DMS114 treated with DMSO at 0.1 percent for 48 hours (cell line): Measurements from ENCODE around the gene MS4A15.
"Not testable (repeated sequence)": the region's sequence is repeated elsewhere in the genome, so short reads cannot be mapped to it uniquely, and the experiment has no call there.

ENCODE experiments used
- DNase-seq: peaks from one replicate; lab custom pipeline; 2025; ENCODE audit not compliant: unreplicated experiment; lab: John Stamatoyannopoulos, UW

Gene MS4A15, protein sequence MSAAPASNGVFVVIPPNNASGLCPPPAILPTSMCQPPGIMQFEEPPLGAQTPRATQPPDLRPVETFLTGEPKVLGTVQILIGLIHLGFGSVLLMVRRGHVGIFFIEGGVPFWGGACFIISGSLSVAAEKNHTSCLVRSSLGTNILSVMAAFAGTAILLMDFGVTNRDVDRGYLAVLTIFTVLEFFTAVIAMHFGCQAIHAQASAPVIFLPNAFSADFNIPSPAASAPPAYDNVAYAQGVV

DNA sequence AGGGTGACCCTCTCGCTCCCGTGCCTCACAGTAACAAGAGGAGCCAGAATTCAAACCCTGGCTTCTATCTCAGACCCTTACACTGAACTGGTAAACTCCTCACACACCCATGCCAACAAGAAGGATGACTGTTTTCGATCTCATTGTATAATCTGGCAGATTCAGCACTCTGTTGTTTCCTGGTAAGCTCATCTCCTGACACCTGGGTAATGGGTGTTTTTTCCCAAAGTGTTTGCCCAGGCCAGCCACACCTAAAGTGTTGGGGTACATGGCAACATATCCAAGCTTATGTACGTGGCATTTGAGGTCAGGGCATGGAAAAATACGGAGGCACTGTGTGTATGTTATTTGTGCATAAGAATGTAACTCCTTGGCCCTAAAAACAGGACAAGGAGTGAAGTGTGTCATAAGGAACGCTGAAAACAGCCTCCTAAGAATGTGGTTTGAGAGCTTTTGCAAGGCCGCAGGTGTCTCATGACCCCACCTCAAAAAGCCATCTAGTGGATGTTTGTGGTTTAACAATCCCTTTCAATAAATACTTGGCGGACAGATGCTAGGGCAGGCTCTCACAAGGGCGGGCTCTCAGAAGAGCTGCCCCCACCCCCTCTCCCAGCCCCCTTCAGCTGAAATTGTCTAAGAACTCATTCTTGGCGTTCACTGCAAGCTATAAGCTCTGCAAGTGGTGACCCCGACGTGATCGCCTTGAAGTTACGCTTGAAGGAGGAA is at the start of gene MS4A15:
Gene MS4A15, plus strand, starts transcription at position 561 of the 726 bp plus-strand sequence. CDS start 6,867 bp downstream, outside the sequence.
- peak; percentile 18 for DNase-seq

DNA sequence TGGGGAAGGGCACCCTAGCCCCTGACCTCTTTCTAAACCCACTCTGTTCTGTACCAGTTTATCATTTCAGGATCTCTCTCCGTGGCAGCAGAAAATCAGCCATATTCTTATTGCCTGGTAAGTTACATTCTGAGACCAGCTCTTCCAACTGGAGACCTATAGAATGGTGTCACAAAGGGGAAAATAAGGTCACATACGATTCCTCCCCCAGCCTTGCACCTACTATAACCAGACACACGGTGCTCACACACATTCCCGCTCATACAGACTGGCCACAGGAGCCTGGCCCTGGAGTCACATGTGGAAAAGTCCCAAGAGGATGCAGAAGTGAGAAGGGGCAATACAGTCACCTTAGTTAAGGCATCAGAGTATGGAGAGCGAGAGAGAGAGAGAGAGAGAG is 49.7 kb upstream of the MS4A15 start:
- DNase-seq: no peak

DNA sequence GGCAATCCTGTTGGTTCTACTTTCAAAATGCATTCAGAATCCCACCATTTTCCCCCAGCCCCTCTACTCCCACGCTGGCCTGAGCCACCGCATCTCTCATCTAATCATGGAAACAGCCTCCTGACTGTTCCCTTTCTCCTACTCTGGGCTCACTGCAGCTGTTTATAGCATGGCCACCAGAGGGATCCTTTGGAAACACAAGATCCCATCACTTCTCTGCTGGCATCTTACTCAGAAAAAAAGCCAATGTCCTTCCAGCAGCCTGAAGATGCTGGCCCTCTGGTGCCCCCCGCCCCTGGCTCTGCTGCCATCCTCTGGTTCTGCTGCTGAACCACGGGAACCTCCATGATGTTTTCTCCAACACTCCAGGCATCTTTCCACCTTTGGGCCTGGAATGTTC is 46.2 kb upstream of the MS4A15 start:
- DNase-seq: peak; percentile 20

DNA sequence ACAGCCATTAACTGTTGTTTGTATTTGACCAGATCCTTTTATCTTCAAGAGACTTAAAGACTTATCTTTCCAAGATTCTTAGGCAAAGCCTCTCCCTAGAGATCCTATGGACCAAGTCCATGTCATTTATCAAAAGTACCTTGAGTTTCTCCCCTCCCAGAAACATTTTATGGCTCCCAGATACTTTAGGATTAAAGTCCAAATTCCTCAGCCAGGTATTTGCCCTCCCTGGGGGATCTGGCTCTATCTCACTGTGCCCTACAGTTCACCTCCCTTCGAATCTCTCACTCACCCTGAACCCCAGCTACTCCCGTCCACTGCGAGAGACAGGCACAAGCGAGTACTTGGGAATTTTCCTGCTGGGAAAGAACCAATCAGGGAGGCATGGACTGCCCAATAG is 45.4 kb upstream of the MS4A15 start:
- no peak for DNase-seq

DNA sequence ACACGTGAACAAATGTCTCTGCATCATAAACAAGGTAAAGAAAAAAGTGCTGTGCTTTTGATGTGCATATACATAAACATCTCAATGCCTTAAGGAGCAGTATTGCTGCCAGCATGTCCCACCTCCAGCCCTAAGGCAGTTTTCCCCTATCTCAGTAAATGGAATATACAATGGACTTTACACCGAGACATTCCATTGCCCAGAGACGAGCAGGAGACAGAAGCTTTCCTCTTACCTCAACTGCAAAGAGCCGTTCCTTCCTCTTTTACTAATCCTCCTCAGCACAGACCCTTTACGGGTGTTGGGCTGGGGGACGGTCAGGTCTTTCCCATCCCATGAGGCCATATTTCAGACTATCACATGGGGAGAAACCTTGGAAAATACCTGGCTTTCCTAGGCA is 43.2 kb upstream of the MS4A15 start:
- DNase-seq: not testable (repeated sequence)

DNA sequence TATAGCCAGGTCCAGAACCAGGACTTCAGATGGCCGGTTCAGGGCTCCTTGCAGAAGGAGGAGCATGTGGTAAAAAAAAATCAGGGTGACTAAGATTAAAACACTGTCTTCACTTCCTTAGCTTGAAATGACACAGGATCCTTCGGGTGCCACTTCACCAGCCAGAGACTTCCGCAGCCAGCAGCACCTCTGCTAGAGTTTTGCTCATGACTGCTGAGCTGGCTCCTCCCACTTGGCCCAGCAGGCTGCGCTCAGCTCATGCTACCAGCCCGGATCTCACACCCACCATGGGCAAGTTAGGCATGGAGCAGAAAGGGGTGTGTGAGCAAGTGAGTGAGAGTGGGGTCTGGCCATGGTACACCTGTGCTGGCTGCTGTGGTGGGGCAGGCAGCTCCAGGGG is 38.7 kb upstream of the MS4A15 start:
- no peak for DNase-seq

DNA sequence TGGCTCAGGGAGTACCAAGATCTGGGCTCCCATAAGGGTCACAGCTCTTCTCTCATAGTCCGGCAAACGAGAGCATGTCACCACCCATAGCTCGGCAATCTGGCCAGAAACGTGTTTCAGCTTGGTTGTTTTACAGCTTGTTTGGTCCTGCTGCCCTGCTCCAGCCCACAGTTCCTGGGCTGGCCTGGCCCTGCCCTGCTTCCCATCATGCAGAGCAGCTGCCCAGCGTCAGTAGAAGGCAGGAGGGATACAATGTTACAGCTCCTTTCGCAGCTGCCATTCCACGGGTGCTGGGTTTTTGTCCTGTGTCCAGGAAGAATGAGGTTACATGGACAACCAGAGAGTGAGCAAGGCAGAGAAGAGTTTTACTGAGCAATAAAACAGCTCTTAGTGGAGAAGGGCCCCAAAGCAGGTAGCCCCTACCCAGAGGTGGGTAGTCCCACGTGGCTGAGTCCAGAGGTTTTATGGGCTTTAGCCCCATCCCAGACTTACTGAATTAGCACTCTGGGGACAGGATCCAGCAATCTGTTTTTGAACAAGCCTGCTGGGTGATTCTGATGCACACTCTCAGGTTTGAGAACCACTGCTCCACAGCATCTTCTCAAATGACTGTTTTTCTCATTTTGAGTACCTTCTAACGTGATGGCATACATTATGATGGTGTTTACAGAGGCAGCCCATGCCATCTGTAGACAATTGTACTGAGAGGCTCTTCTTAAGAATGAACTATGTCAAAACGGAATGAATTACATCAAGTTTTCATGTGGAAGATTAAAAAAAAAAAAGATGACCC is 37.9 kb upstream of the MS4A15 start:
- DNase-seq: no peak

DNA sequence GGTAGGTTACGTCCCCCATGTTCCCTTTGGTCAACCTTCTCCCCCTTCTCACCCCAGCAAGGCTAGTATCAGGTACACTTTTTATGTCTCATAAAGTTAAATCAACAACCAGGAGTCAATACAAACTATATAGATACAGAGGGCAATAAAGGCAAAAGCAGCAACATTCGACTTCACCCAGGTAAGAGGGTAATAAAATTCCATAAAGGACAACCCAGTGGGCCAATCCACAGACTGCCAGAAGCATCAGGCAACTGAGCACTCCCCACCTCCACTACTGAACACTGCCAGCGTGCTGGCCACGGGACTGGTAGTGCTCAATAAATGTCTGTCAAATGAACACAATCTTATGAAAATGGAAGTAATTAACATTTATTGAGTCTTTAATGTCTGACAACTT is 37.3 kb upstream of the MS4A15 start:
- DNase-seq: no peak

DNA sequence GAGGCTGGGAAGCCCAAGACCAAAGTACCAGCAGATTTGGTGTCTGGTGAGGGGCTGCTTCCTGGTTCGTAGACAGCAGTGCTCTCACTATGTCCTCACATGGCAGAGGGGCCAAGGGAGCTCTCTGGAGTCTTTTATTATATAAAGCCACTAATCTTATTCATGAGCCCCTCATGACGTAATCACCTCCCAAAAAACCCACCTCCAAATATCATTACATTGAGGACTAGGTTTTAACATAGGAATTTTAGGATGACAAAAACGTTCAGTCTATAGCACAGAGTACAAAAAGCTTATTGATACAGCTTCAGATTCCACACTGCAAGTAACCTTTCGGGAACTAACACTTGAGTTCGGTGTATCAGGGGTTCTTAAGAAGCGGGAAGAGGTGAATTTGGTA is 36.2 kb upstream of the MS4A15 start:
- DNase-seq: no peak

DNA sequence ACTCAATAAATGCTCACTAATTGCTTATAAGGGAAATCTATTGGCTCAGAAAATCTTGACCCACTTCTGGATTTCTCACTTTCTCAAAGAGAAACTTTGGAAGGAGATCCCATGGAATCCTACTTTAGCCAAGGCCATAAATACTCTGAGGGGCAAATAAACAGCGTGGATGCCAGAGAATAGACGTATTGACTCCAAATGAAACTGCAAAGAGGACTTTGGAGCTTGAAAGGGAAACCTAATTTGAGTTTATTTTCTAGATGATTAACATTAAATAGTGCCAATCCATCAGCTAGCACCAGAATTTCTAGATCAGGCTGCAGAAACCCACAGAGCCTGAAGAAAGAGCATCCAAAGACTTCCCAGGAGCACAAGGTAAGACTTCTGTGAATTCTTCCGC is 32.2 kb upstream of the MS4A15 start, which contains the start of gene MS4A18:
Gene MS4A18, plus strand, starts transcription at position 301 of the 400 bp plus-strand sequence.
- DNase-seq: no peak

DNA sequence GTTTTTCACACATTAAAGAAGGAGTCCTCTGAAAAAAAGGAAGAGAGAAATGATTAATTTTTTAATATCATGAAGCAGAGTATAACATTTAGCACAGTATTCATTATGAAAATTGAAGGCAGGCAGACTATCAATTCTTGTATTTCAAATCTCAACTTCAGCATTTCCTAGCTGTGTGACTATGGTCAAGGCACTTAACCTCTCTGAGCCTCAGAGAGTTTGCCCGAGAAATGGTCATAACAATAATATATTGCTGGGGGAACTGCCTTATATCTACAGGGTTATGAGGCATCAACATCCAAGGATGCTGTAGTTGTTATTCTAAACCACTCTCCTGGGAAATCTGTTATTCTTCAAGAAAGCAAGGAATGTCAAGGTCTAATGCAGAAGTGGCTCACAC is 31.1 kb upstream of the MS4A15 start:
- no peak for DNase-seq

DNA sequence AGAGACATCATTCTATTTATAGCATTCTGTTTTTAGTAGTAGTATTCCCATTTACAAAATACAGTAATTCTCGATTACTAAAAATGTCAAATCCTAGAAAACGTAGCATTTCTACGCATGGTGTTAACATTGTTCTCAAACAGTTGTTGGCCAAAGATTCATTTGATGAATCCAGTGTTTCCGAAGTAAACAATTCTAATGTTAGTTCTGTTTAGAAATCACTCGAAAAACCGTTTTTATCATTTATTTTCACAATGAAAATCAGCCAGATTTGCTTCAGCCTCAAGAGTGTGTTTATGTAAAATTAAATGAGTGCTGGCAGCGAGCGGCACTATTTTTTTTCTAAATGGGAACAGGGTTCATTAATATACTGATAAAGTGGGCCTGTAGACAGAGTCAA is 25.1 kb upstream of the MS4A15 start:
- DNase-seq: no peak

DNA sequence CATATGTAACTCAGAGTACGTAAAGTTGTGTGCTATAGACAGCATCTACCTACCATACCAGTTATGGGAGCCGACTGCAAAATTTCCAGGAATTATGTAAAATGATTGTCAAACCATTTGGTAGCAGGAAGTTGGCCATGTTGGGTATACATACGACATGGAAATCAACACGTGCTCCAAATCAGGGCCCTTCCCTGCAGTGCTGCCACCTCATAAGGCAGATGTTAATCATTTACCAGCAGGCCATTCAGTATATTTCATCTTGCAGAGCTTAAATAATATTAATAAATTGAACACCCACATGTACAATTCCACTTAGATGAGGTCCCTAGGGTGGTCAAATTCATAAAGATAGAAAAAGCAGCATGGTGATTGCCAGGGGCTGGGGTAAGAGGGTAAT is 22.4 kb upstream of the MS4A15 start:
- DNase-seq: no peak

DNA sequence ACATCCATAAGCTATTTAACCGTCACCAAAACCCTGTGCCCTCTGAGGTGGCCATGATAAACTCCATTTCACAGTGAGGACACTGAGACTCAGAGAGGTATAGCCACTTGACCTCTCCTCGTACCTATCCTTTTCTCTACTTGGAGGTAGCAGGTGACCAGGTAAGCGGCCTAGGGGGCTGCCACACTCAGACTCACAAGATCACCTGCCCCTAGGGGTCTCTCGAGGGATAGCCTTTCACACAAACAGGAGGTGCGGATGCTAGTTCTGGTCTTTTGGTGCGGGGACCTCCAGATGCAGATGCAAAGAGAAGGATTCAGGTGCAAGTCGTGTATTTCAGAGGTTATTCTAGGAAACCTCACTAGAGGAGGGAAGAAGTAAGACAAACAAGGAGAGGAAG is 17.6 kb upstream of the MS4A15 start:
- no peak for DNase-seq

DNA sequence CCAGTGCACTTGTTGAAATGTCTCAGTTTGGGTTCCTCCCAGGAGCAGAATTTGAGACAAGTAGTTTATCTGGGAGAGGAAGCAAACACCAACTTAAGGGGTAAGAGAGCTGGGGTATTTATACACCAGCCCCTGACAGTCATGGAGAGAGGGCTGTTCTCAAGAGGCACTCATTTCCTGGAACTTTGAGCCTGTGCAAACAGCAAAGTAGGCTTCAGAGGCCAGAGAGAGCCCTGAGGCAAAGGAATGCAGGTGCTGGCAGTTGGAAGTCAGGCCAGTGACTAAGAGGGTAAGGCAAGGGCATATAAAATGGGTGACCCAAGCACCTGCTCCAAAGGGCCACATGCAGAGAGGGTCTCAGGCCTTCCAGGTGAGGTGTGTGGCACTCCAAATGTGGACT is 16.1 kb upstream of the MS4A15 start:
- no peak for DNase-seq

DNA sequence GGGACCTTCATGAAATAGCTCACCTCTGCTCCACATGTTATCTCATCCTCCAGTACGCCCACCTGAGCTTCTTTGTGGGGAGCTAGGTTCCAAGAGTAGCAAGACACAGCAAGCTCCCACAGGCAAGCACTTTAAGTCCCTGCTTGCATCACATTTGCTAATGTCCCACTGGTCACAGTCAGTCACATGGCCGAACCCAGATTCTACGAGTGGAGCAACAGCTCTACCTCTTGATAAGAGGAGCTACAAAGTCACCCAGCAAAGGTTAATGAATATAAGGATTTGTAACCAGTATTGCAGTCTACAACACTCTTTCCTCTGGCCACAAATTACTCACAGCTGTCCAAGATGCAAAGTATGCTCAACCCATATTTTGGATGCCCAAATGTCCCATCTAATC is 15.2 kb upstream of the MS4A15 start:
- DNase-seq: no peak

DNA sequence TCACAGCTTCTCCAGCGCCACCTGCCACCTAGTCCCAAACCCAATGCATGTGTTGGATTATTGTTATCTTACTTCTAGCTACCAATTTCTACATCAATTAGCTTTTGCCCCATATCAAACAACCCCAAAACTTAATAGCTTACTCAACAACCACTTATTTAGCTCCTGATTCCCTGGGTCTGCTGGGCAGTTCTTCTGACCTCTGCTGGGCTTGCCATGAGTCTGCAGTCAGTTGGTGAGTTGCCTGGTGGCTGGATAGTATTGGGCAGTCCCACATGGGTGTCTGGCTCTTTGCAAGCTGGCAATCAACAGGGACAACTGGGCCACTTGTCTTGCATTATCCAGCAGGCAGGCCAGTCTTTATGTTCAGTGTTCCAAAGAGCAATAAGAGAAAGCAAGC is 13.6 kb upstream of the MS4A15 start:
- DNase-seq: no peak

DNA sequence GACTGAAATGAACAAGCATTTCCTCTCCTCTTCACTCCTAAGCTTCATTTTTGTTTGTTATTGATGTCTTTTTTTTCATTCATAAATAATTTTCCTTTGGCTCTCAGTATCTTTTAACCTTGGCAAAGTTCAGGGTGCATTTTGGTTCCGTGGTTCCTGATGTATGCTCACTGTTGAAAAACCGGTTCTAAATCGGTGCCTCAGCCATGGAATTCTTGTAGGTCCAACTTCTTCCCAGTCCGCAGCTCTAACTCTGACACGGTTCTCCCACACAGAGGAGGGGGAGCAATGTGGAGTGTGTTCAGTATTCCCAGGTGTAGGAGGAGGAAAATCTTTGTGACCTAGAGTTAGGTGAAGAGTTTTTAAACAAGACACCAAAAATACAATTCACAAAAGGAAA is 12.6 kb upstream of the MS4A15 start:
- DNase-seq: no peak

DNA sequence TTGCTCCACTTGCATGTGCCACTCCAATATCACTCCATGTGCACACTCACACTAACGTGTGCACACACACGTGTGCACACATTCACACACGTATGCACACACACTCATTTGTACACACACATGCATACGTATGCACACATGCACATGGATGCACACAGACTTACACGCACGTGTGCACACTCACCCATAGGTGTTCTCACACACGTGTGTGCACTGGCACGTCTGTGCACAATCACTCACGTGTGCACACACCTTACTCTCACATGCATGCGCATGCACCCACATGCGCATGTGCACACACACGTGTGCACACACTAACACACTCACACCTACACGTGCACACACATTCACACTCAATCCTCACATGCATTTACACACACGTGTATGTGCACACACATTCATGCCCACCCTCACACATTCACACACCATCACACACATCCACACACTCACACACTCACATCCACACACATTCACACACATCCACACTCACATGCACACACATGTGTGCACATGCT is 9.3 kb upstream of the MS4A15 start:
- no peak for DNase-seq

DNA sequence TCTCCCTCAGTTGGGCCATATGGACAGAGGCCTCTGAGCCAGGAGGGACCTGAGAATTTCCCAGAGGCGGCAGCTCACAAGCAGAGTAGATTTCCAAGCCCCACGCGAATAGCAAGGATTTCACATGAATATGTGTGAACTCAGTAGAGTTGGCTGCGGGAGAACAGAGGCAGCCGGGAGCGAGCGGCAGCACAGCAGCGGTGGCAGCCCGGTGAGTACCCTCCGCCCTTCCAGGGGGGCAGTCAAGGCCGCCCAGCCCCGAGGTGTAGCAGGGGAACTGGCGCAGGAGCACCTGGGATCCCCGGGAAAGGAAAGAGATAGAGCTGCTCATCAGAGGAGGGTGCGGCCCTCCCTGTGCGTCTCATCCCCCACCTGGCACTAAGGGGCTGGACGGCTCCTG is 8.4 kb upstream of the MS4A15 start:
- DNase-seq: no peak

DNA sequence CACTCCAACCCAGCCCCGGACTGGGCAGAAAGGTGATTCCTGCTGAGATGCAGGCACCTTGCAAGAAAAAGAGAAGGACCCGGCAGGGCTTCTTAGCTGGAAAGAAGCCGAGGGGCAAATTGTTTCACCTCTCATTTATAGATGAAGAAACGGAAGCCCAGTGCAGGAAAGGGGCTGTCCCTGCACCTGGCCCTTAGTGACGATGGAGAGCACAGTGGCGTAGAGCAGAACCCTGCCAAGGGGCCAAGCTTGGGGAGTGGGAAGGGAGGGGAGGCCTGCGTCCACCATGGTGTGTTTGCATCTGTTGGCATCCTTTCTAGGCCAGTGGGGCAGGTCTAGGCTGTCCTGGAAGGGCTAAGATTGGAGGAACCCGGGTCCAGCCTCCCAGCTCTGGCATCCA is 7.8 kb upstream of the MS4A15 start:
- no peak for DNase-seq

DNA sequence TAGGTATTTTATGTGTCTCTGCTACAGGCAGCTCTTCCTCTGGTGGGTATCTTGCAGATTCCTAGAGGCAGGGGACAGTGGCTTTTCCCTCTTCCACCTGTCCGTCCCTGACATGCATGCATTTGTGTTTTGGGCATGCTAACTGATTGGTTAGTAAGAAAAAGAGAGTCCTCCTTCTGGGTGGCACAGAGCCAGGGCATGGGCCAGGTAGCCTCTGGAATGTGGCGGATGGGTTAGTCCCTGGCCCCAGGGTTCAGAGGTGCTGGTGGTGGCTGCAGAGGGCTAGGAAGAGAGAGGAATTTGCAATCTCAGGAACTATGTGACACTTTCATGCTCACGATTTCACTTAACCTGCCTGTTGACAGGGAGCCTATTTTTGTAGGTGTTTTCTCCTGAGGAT is 5.8 kb upstream of the MS4A15 start:
- DNase-seq: no peak
